GM23338 (cell line): ENCODE data around the gene FKBP1B. TPM values are rescaled to one million over a fixed set of nuclear protein-coding genes. Genes with fewer than 3 reads are reported as not detected.

ENCODE experiments used
- ATAC-seq: fragments of 200-7000 bp; cut with Tn5 transposase; 3 replicates; pipeline ENCODE4 v1.9.1; 2020
- DNase-seq: peaks from one replicate; pipeline ENCODE4 v3.0.0-alpha.2; 2015; ENCODE audit warnings: low spot score
- H2AFZ ChIP-seq: fragments of 200-600 bp; sonication (generic); 2 replicates; pipeline ENCODE4 v1.8.0; 2016; ENCODE audit warnings: antibody characterized with exemption, mild to moderate bottlenecking, moderate library complexity
- H3F3A ChIP-seq: fragments of 200-600 bp; sonication (generic); replicated peaks from 2 replicates; pipeline ENCODE4 v1.8.0; 2017; ENCODE audit warnings: antibody characterized with exemption, mixed run types, low read depth
- H3K27ac ChIP-seq: fragments of 200-600 bp; sonication (generic); 2 replicates; pipeline ENCODE4 v1.6.1; 2016; ENCODE audit warnings: low read depth
- H3K27me3 ChIP-seq: fragments of 200-600 bp; sonication (generic); 2 replicates; pipeline ENCODE4 v1.8.0; 2016; ENCODE audit warnings: mild to moderate bottlenecking, mixed run types, moderate library complexity; ENCODE audit not compliant: insufficient read depth
- H3K36me3 ChIP-seq: fragments of 200-600 bp; sonication (generic); 2 replicates; pipeline ENCODE4 v1.8.0; 2016; ENCODE audit warnings: mild to moderate bottlenecking; ENCODE audit not compliant: insufficient read depth
- H3K4me1 ChIP-seq: fragments of 200-600 bp; sonication (generic); 2 replicates; pipeline ENCODE4 v1.8.0; 2016; ENCODE audit warnings: mild to moderate bottlenecking, moderate library complexity; ENCODE audit not compliant: insufficient read depth
- H3K4me2 ChIP-seq: fragments of 200-600 bp; sonication (generic); 2 replicates; pipeline ENCODE4 v1.7.1; 2017; ENCODE audit warnings: mixed run types
- H3K4me3 ChIP-seq: fragments of 200-600 bp; sonication (generic); 2 replicates; pipeline ENCODE4 v1.6.1; 2016; ENCODE audit warnings: mixed run types
- H3K79me2 ChIP-seq: fragments of 200-600 bp; sonication (generic); replicated peaks from 2 replicates; pipeline ENCODE4 v1.8.0; 2017; ENCODE audit warnings: mild to moderate bottlenecking; ENCODE audit not compliant: insufficient read depth
- H3K9me2 ChIP-seq: fragments of 200-600 bp; sonication (generic); 2 replicates; pipeline ENCODE4 v1.8.0; 2017; ENCODE audit not compliant: insufficient read depth
- H4K20me1 ChIP-seq: fragments of 200-600 bp; sonication (generic); replicated peaks from 2 replicates; pipeline ENCODE4 v1.8.0; 2017; ENCODE audit warnings: mild to moderate bottlenecking; ENCODE audit not compliant: insufficient read depth
- H3K27ac Mint-ChIP-seq: 2 replicates; pipeline ENCODE4 v1.8.0; 2020; ENCODE audit warnings: inconsistent platforms, mild to moderate bottlenecking, moderate library complexity, mixed read lengths
- H3K27me3 Mint-ChIP-seq: 3 replicates; pipeline ENCODE4 v1.8.0; 2022; ENCODE audit warnings: low read depth, mild to moderate bottlenecking, moderate library complexity, mixed read lengths, inconsistent platforms; ENCODE audit not compliant: insufficient read depth, poor library complexity
- H3K36me3 Mint-ChIP-seq: 3 replicates; pipeline ENCODE4 v1.8.0; 2021; ENCODE audit warnings: low read depth, mild to moderate bottlenecking, inconsistent platforms, moderate library complexity, mixed read lengths
- H3K4me1 Mint-ChIP-seq: 3 replicates; pipeline ENCODE4 v1.8.0; 2020; ENCODE audit warnings: mild to moderate bottlenecking, inconsistent platforms, mixed read lengths
- H3K4me3 Mint-ChIP-seq: 3 replicates; pipeline ENCODE4 v1.8.0; 2021; ENCODE audit warnings: moderate library complexity, mild to moderate bottlenecking, inconsistent platforms, mixed read lengths
- H3K9me3 Mint-ChIP-seq: 3 replicates; pipeline ENCODE4 v1.8.0; 2020; ENCODE audit warnings: moderate library complexity, mild to moderate bottlenecking, inconsistent platforms, mixed read lengths
- CREB1 ChIP-seq: fragments of 250-450 bp; sonication (Bioruptor Pico); IDR thresholded peaks from 2 replicates; pipeline ENCODE4 v1.5.0; 2020; ENCODE audit warnings: low read depth, mild to moderate bottlenecking, moderate library complexity
- EZH2 ChIP-seq: fragments of 200-600 bp; sonication (generic); IDR thresholded peaks from one replicate; pipeline ENCODE4 v1.8.0; 2017; ENCODE audit warnings: antibody characterized with exemption, mild to moderate bottlenecking, low read depth; ENCODE audit not compliant: unreplicated experiment
- JUNB ChIP-seq: IDR thresholded peaks from one replicate; pipeline ENCODE4 v1.6.1; 2016; ENCODE audit warnings: antibody characterized with exemption; ENCODE audit not compliant: unreplicated experiment
- NANOG ChIP-seq: IDR thresholded peaks from 2 replicates; pipeline ENCODE4 v1.6.1; 2016; ENCODE audit warnings: antibody characterized with exemption, borderline replicate concordance
- STAT1 ChIP-seq: IDR thresholded peaks from one replicate; pipeline ENCODE4 v1.6.1; 2016; ENCODE audit warnings: antibody characterized with exemption; ENCODE audit not compliant: unreplicated experiment
- ZNF114 ChIP-seq: fragments of 250-450 bp; sonication (Bioruptor Pico); IDR thresholded peaks from 2 replicates; pipeline ENCODE4 v1.5.0; 2020; ENCODE audit warnings: mild to moderate bottlenecking, moderate library complexity
- polyA plus RNA-seq: library from polyadenylated mRNA; unstranded; fragments of >200 nt; fragmentation: Nextera tagmentation; extraction: Ambion mirVana; gene quantifications from 2 replicates; pipeline ENCODE4 v1.2.1, GENCODE V29; 2016
- total RNA-seq: library from RNA; depleted of rRNA; stranded (reverse); fragments of >200 nt; shearing (Covaris generic); gene quantifications from 2 replicates; pipeline ENCODE4 v1.2.3, GENCODE V29; 2014
- TF ChIP-seq, protein P1 (sequence below): fragments of 250-450 bp; sonication (Bioruptor Pico); IDR thresholded peaks from 2 replicates; pipeline ENCODE4 v1.5.0; 2020; ENCODE audit warnings: mild to moderate bottlenecking, moderate library complexity
- TF ChIP-seq, protein P2 (sequence below): IDR thresholded peaks from one replicate; pipeline ENCODE4 v1.6.1; 2018; ENCODE audit warnings: antibody characterized with exemption; ENCODE audit not compliant: unreplicated experiment

Gene FKBP1B
- total and polyA plus RNA-seq, 2 experiments from 2014 or later = 48.2 to 77.1 TPM

DNA sequence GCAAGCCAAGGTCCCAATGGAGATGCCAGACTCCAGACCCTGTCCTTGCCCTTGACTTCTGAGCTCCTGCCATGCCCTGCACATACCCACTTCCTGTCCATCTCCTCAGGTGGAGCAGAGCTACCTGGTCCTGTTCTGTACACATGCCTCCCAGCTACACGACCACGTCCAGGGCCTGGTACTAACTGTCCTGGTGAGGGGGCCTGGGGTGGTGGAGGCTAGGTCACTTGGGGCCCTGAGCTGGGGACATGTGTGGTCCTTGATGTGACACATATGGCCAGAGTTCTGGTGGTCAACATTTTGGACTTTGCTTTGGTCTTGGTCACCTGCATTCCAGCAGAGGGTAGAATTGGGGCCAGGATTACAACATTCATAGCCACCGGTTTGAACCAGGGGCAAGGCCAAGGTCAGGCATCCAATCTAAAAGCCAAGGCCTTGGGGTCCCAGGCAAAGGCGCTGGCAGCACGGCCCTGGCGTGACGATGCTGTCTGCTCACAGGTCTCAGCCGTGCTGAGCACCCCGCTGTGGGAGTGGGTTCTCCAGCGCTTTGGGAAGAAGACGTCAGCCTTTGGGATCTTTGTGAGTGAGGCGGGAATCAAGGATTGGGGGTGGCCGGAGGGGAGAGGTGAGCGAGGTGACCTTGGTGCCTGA lies 27.1 kb upstream of the FKBP1B start (continued):
- TF ChIP-seq JUNB (no peak), NANOG (no peak), EZH2 (no peak), ZNF114 (no peak)
- TF ChIP-seq, protein P1, sequence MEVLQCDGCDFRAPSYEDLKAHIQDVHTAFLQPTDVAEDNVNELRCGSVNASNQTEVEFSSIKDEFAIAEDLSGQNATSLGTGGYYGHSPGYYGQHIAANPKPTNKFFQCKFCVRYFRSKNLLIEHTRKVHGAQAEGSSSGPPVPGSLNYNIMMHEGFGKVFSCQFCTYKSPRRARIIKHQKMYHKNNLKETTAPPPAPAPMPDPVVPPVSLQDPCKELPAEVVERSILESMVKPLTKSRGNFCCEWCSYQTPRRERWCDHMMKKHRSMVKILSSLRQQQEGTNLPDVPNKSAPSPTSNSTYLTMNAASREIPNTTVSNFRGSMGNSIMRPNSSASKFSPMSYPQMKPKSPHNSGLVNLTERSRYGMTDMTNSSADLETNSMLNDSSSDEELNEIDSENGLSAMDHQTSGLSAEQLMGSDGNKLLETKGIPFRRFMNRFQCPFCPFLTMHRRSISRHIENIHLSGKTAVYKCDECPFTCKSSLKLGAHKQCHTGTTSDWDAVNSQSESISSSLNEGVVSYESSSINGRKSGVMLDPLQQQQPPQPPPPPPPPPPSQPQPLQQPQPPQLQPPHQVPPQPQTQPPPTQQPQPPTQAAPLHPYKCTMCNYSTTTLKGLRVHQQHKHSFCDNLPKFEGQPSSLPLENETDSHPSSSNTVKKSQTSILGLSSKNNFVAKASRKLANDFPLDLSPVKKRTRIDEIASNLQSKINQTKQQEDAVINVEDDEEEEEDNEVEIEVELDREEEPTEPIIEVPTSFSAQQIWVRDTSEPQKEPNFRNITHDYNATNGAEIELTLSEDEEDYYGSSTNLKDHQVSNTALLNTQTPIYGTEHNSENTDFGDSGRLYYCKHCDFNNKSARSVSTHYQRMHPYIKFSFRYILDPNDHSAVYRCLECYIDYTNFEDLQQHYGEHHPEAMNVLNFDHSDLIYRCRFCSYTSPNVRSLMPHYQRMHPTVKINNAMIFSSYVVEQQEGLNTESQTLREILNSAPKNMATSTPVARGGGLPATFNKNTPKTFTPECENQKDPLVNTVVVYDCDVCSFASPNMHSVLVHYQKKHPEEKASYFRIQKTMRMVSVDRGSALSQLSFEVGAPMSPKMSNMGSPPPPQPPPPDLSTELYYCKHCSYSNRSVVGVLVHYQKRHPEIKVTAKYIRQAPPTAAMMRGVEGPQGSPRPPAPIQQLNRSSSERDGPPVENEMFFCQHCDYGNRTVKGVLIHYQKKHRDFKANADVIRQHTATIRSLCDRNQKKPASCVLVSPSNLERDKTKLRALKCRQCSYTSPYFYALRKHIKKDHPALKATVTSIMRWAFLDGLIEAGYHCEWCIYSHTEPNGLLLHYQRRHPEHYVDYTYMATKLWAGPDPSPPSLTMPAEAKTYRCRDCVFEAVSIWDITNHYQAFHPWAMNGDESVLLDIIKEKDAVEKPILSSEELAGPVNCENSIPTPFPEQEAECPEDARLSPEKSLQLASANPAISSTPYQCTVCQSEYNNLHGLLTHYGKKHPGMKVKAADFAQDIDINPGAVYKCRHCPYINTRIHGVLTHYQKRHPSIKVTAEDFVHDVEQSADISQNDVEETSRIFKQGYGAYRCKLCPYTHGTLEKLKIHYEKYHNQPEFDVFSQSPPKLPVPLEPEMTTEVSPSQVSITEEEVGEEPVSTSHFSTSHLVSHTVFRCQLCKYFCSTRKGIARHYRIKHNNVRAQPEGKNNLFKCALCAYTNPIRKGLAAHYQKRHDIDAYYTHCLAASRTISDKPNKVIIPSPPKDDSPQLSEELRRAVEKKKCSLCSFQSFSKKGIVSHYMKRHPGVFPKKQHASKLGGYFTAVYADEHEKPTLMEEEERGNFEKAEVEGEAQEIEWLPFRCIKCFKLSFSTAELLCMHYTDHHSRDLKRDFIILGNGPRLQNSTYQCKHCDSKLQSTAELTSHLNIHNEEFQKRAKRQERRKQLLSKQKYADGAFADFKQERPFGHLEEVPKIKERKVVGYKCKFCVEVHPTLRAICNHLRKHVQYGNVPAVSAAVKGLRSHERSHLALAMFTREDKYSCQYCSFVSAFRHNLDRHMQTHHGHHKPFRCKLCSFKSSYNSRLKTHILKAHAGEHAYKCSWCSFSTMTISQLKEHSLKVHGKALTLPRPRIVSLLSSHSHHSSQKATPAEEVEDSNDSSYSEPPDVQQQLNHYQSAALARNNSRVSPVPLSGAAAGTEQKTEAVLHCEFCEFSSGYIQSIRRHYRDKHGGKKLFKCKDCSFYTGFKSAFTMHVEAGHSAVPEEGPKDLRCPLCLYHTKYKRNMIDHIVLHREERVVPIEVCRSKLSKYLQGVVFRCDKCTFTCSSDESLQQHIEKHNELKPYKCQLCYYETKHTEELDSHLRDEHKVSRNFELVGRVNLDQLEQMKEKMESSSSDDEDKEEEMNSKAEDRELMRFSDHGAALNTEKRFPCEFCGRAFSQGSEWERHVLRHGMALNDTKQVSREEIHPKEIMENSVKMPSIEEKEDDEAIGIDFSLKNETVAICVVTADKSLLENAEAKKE (CRISPR knock-in tag) = no peak

DNA sequence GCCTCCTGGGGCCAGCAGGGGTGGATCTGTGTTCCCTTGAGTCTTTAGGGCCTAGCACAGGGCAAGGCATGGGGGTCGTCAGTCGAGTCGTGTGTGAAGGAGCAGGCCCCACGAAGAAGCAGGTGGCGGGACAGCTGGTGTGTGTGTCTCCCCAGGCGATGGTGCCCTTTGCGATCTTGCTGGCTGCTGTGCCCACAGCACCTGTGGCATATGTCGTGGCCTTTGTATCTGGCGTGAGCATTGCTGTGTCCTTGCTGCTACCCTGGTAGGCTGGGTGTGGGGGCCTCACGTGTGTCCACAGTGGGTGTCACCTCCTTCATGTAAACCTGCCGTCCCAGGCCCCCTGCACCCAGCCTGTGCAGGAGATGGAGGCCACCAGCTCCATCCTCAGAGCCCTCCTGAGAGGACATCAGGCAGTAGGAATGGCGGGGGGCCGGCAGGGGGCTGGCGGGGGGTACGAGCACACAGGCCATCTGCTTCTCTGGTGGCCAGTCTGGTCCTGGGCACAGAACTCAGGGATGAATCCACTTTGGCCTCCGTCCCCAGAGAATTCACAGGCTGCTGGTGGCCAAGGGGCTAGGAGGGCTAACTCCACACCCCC lies 26.5 kb upstream of the FKBP1B start:
- Histone ChIP-seq H3K27ac (no peak overlapping the region), H3K4me2 (no peak overlapping the region), H3K36me3 (no peaks in the 10 kb centered on the region), H3K9me2 (no peaks in the 10 kb centered on the region), H4K20me1 (no peaks in the 10 kb centered on the region), H3K79me2 (peaks cover 11% of the 10 kb centered on the region; the same call in 1 of the 2 replicates), H3K4me3 (no peak overlapping the region), H2AFZ (no peak overlapping the region), H3K4me1 (peaks cover 44% of the 10 kb centered on the region), H3K27me3 (no peaks in the 10 kb centered on the region), H3F3A (0 out of 2 replicates have a peak, but pooled peaks cover 5% of the 10 kb centered on the region)
- Mint-ChIP-seq H3K4me3 (no peak overlapping the region), H3K27ac (no peak overlapping the region), H3K9me3 (peaks cover 3% of the 10 kb centered on the region; the same call in 2 of the 3 replicates), H3K4me1 (peaks cover 55% of the 10 kb centered on the region), H3K36me3 (peaks cover 39% of the 10 kb centered on the region), H3K27me3 (peaks cover 20% of the 10 kb centered on the region)
- ATAC-seq (no peak), DNase-seq (no peak)
- no peak for TF ChIP-seq CREB1
- TF ChIP-seq STAT1 = no peak
- TF ChIP-seq, protein P2, sequence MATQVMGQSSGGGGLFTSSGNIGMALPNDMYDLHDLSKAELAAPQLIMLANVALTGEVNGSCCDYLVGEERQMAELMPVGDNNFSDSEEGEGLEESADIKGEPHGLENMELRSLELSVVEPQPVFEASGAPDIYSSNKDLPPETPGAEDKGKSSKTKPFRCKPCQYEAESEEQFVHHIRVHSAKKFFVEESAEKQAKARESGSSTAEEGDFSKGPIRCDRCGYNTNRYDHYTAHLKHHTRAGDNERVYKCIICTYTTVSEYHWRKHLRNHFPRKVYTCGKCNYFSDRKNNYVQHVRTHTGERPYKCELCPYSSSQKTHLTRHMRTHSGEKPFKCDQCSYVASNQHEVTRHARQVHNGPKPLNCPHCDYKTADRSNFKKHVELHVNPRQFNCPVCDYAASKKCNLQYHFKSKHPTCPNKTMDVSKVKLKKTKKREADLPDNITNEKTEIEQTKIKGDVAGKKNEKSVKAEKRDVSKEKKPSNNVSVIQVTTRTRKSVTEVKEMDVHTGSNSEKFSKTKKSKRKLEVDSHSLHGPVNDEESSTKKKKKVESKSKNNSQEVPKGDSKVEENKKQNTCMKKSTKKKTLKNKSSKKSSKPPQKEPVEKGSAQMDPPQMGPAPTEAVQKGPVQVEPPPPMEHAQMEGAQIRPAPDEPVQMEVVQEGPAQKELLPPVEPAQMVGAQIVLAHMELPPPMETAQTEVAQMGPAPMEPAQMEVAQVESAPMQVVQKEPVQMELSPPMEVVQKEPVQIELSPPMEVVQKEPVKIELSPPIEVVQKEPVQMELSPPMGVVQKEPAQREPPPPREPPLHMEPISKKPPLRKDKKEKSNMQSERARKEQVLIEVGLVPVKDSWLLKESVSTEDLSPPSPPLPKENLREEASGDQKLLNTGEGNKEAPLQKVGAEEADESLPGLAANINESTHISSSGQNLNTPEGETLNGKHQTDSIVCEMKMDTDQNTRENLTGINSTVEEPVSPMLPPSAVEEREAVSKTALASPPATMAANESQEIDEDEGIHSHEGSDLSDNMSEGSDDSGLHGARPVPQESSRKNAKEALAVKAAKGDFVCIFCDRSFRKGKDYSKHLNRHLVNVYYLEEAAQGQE = no peak
